Right lobe of liver (tissue), 4 donors: ENCODE results near the gene SRPK3.

Source experiments
- CTCF ChIP-seq, 4 donors: fragments of 200-600 bp in 3 of 4; fragments of 450-650 bp in 1 of 4; IDR thresholded peaks; one replicate each; pipeline versions ENCODE4 v1.5.1 to v1.8.0; 2016 to 2022; ENCODE audit warnings: antibody characterized with exemption in 4 of 4, mild to moderate bottlenecking in 2 of 4
- POLR2A ChIP-seq: fragments of 450-650 bp; IDR thresholded peaks from one replicate; pipeline ENCODE4 v1.6.1; 2017; ENCODE audit warnings: antibody characterized with exemption, mild to moderate bottlenecking
- donor health status: DM: no; HTN: no; CAD: no.
- donor health status: DM: no; HTN: no; CAD: no.
- donor health status: DM: no; HTN: yes; CAD: no.

- TF ChIP-seq CTCF (IDR thresholded peaks at IDR 0.05), result no peak
- no peak for TF ChIP-seq POLR2A
Measured at GRCh38 chrX:153767674-153768055, 13.2 kb upstream of the SRPK3 start.
